Measurements from ENCODE around the gene KIAA1755.

DNA sequence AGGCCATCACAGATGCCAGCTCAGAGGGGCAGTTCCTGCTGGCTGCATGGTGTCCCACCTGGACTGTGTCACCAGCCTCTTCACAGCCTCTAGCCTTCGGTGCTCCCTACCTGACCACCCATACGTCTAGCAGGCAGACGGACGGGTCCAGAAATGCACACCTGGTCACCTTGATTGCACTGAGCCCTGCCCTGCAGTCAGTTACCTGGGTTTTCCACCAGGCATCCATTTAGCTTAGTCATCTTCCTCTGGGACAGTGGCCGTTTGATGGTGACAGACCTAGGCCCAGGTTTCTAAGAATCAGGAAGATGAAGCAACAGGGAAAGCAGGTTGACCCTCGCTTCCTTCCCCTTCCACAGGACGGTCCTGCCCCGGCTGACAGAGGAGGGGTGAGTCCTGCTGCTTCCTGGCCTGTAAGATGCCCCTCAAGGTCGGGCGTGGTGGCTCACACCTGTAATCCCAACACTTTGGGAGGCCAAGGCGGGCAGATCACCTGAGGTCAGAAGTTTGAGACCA is 33.6 kb upstream of the KIAA1755 start:
- TF ChIP-seq POLR2A (IDR thresholded peaks at IDR 0.05), result no peak
- TF ChIP-seq EP300 (IDR thresholded peaks at IDR 0.05), result no peak
- TF ChIP-seq, protein P1, sequence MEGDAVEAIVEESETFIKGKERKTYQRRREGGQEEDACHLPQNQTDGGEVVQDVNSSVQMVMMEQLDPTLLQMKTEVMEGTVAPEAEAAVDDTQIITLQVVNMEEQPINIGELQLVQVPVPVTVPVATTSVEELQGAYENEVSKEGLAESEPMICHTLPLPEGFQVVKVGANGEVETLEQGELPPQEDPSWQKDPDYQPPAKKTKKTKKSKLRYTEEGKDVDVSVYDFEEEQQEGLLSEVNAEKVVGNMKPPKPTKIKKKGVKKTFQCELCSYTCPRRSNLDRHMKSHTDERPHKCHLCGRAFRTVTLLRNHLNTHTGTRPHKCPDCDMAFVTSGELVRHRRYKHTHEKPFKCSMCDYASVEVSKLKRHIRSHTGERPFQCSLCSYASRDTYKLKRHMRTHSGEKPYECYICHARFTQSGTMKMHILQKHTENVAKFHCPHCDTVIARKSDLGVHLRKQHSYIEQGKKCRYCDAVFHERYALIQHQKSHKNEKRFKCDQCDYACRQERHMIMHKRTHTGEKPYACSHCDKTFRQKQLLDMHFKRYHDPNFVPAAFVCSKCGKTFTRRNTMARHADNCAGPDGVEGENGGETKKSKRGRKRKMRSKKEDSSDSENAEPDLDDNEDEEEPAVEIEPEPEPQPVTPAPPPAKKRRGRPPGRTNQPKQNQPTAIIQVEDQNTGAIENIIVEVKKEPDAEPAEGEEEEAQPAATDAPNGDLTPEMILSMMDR (IDR thresholded peaks at IDR 0.05), result no peak
